Subcutaneous abdominal adipose tissue (tissue), 5 donors: Measurements from ENCODE around the gene TNS3.
A peak's percentile ranks its signal among the peaks of the same experiment; 100 is the strongest.

Experiments used
- H3K27ac ChIP-seq: one replicate; pipeline ENCODE4 v1.7.0; 2013; ENCODE audit warnings: low read depth, mild to moderate bottlenecking, inconsistent platforms, low read length, moderate library complexity
- H3K27me3 ChIP-seq, 5 donors: one replicate each; pipeline ENCODE4 v1.7.0; 2013; ENCODE audit warnings: low read length in 5 of 5, inconsistent platforms in 1 of 5; ENCODE audit not compliant: control insufficient read depth in 5 of 5, insufficient read depth in 4 of 5
- H3K36me3 ChIP-seq, 5 donors: one replicate each; pipeline ENCODE4 v1.7.0; 2013; ENCODE audit warnings: low read length in 5 of 5; ENCODE audit not compliant: control insufficient read depth in 5 of 5, insufficient read depth in 5 of 5
- H3K4me1 ChIP-seq, 5 donors: one replicate each; pipeline ENCODE4 v1.7.0; 2013; ENCODE audit warnings: low read length in 5 of 5, mild to moderate bottlenecking in 3 of 5, moderate library complexity in 1 of 5; ENCODE audit not compliant: control insufficient read depth in 5 of 5, insufficient read depth in 5 of 5
- H3K4me3 ChIP-seq, 5 donors: one replicate each; pipeline ENCODE4 v1.7.0; 2013; ENCODE audit warnings: low read length in 5 of 5, low read depth in 1 of 5
- H3K9ac ChIP-seq, 5 donors: one replicate each; pipeline ENCODE4 v1.7.0; 2013; ENCODE audit warnings: low read length in 5 of 5, mild to moderate bottlenecking in 4 of 5, moderate library complexity in 3 of 5
- H3K9me3 ChIP-seq, 5 donors: one replicate each; pipeline ENCODE4 v1.7.0; 2013; ENCODE audit warnings: low read length in 5 of 5; ENCODE audit not compliant: control insufficient read depth in 5 of 5
- donor health status: healthy.
- donor health status: healthy.
- donor health status: healthy.
- donor health status: healthy.
- donor health status: healthy.

TNS3 gene

DNA sequence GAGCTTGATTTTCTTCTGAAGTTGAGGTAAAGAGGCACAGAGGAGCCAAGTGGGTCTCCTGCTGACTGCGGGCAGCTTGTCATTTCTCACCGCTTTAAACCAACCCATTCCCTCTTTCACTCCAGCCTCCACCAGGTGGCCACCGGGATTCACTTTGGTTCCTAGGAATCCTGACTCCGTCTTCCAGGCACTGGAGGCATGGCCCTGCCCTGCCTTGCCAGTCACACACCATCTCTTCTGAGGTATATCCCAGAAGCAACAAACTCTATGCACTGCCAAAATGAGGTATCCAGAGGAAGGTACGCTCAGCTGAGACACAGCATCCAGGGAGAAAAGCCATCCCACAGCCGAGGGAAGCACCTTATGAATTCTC, 280.8 kb downstream of the TNS3 start:
- Histone ChIP-seq H3K9ac (no peak overlapping the region), H3K27me3 (no peaks in the 10 kb centered on the region), H3K36me3 (peaks cover 11 to 88% (median 66%) of the 10 kb centered on the region in 5 donors)

DNA sequence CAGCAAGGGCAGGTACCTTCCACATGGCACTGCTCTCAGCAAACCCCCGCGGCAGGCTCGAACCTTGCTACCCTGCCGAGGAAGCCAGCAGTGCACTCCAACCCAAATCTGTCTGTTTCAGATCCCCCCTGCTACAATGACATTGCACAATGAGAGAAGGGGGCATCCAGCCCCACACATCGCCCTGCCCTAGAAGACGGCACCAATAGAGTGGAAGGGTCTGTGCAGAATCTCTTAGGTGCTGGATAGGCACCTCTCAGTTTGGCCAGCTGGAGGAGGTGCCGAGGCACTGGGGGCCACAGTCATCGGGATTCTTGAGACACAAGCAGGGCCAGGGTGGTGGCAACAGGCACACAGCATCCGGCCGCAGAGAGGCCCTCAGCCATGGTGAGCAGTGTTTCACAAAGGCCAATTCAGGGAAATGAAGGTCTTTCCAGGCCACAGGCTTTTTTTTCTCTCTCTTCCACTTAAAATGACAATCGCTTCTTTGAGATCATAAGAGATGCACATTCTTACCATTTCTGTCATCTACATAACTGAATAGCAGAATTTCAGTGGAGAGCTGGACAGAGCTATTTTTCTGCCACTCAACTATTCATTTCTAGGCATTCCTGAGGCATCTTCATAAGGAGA, 281.3 kb downstream of the TNS3 start:
- Histone ChIP-seq H3K9me3 (no peaks in the 10 kb centered on the region), H3K9ac (no peak overlapping the region), H3K27ac (no peak overlapping the region), H3K36me3 (peaks cover 14 to 93% (median 70%) of the 10 kb centered on the region in 5 donors), H3K4me1 (peaks cover 0 to 8% (median 7%) of the 10 kb centered on the region in 5 donors), H3K27me3 (no peaks in the 10 kb centered on the region), H3K4me3 (no peak overlapping the region)

More for the DNA sequence above, 280.8 kb downstream of the TNS3 start:
- H3K27ac ChIP-seq = no peak overlapping the region
- peaks cover 0 to 8% (median 7%) of the 10 kb centered on the region in 5 donors for H3K4me1 ChIP-seq
- H3K4me3 ChIP-seq = no peak overlapping the region
- no peaks in the 10 kb centered on the region for H3K9me3 ChIP-seq

DNA sequence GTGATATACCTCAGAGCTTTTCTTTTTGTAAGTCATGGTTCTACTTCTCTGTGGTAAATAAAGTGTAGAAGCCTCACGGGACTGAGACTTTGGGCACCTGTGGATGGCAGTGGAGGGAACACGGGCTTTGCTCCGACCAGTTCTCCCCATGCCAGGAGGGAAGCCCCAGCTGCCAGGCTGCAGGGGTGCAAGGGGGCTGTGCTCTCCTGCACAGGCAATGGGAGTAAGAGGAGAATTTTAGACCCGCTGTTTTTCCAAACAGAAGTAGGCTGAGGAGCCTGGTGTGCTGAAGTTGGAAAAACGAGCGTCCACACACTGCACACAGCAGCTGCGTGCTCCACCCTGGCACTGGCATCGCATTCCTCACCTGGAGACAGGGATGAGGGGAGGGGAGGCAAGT, 282.4 kb downstream of the TNS3 start:
- H3K4me1 ChIP-seq = peaks cover 0 to 16% (median 13%) of the 10 kb centered on the region in 5 donors
- no peak overlapping the region for H3K27ac ChIP-seq
- peaks cover 14 to 91% (median 66%) of the 10 kb centered on the region in 5 donors for H3K36me3 ChIP-seq

DNA sequence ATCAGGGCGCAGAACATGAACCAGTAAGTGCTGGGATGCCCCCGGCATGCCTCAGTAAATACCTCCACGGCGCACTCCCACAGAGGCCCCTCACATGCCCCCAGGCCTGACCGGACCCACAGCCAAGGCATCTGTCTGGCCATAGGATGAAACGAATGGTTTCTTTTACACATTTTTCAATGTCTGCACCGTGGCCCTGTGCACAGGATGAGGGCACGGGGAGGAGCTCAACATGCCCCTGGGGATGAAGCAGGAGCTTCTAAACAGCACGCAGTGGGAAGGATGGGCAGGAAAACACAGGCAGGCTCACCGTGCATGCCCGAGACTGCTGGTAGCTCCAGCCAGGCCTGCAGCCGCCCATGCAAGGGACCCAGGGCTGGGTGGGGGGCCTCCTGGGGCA, 283.3 kb downstream of the TNS3 start:
- Histone ChIP-seq H3K36me3 (peaks cover 11 to 90% (median 62%) of the 10 kb centered on the region in 5 donors), H3K9me3 (no peaks in the 10 kb centered on the region), H3K4me1 (peaks cover 0 to 25% (median 22%) of the 10 kb centered on the region in 5 donors), H3K9ac (no peak overlapping the region), H3K27ac (no peak overlapping the region), H3K4me3 (no peak overlapping the region), H3K27me3 (no peaks in the 10 kb centered on the region)

More for the DNA sequence above, 282.4 kb downstream of the TNS3 start:
- no peaks in the 10 kb centered on the region for H3K27me3 ChIP-seq
- H3K9ac ChIP-seq = no peak overlapping the region
- no peaks in the 10 kb centered on the region for H3K9me3 ChIP-seq
- no peak overlapping the region for H3K4me3 ChIP-seq

DNA sequence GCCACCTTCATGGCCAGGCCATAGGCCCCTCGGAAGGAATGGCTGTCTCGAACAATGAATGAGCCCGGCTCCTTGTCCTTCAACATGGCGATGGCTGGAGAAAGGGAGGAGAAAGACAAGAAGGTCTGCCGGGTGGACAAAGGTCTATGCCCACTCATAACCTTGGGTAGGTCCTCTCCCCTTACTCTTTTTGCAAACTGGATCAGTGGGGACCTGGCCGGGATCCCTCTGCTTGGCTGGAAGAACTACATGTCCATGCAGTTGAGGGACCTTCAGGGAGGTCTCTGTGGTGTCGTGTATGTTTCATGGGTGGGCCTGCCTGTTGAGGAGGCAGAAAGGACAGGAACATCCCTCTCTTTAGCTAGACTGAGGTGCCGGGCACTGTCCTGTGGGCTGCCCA, 284.8 kb downstream of the TNS3 start:
- no peak overlapping the region for H3K4me3 ChIP-seq
- no peaks in the 10 kb centered on the region for H3K9me3 ChIP-seq
- H3K27me3 ChIP-seq = no peaks in the 10 kb centered on the region
- H3K27ac ChIP-seq = no peak overlapping the region
- no peak overlapping the region for H3K9ac ChIP-seq
- H3K36me3 ChIP-seq = peaks cover 15 to 90% (median 62%) of the 10 kb centered on the region in 5 donors
- H3K4me1 ChIP-seq = peaks cover 0 to 21% (median 15%) of the 10 kb centered on the region in 5 donors

DNA sequence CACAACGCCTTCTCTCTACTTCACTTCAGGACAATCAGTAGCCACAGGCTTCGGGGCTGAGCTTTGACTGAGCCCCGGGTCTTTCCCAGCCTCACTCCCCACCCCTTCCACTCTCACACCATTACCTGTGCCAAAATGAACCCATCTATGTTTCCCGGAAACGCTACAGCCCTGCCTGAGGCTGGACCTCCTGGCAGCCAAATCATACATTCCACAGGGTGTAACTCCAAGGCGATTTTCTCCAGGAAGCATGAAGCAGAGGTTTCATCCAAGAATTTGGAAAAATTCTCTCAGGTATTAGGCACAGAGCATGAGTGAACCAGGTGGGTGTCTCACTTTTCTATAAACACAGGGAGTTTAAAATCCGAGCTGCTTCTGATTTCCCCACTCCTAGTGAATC, 286.3 kb downstream of the TNS3 start:
- no peaks in the 10 kb centered on the region for H3K9me3 ChIP-seq
- H3K27me3 ChIP-seq = no peaks in the 10 kb centered on the region
- no peak overlapping the region for H3K9ac ChIP-seq
- H3K4me1 ChIP-seq = peaks cover 0 to 24% (median 17%) of the 10 kb centered on the region in 5 donors
- no peak overlapping the region for H3K27ac ChIP-seq
- H3K36me3 ChIP-seq = peaks cover 20 to 90% (median 63%) of the 10 kb centered on the region in 5 donors
- H3K4me3 ChIP-seq = no peak overlapping the region

DNA sequence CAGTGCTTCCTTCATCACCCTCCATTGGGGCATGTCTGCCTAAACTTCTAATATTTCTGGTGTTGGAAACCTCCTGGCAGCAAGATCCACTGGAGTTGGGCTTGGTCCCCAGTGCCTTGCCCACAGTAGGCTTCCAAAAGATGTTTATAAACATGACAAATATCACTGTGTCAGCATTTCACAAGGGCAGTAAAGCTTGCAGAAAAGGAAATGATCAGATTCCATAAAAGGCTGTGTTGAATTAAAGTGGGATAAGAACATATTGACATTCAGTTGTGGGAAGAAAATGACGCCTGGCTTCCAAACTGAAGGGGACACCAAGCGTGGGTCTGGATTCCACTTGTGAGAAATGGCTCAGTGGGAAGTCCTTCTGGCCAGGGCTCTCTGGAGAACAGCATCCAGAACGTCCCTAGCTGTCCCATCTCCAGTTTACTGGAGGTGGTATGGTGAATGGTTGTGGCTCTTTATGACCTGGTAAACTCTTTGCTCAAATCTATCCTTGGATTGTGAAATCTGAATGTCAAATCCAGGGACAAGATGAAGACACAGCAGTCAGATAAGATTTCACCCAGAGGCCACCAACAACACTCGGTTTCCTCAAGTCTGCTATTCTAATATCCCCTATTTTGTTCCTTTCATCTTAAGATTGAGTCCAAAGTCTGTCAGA, 287.2 kb downstream of the TNS3 start:
- Histone ChIP-seq H3K27ac (peak overlapping the region; percentile 27), H3K9ac (no peak overlapping the region), H3K4me3 (no peak overlapping the region), H3K4me1 (peaks cover 0 to 24% (median 17%) of the 10 kb centered on the region in 5 donors), H3K27me3 (no peaks in the 10 kb centered on the region), H3K36me3 (peaks cover 27 to 89% (median 57%) of the 10 kb centered on the region in 5 donors), H3K9me3 (no peaks in the 10 kb centered on the region)

DNA sequence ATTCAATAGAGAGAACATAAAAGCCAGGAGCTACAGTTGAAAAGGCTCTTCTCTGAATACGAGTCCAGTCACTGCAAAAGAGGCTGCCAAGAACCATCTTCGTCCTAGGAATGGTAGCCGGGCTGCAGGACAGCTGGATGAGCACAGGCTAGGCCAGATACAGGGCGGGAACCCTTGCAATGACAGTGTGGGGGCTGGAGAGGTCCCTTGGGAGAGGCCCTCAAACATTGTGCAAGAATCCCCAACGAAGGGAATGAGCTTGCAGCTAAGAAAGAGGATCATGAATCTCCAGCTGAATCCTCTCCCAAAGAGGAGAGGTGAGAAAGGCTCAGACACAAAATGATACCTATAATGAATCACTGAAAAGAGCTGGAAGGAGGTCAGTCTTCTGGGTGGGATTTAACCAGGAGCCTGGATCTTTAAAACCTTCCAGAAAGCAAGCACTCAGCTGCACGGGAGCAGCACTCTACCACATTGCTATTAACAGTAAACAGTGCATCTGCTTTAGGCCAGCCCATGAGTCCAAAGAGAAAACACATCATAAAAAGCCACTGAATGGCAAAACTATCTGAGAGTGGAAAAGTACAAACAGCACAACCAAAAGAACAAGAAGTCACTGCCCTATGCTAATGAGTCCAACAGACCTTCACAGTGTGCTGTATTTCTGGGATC, 287.9 kb downstream of the TNS3 start:
- H3K9ac ChIP-seq = no peak overlapping the region
- peaks cover 0 to 24% (median 17%) of the 10 kb centered on the region in 5 donors for H3K4me1 ChIP-seq
- peaks cover 30 to 90% (median 54%) of the 10 kb centered on the region in 5 donors for H3K36me3 ChIP-seq
- H3K27me3 ChIP-seq = no peaks in the 10 kb centered on the region
- H3K9me3 ChIP-seq = no peaks in the 10 kb centered on the region
- H3K27ac ChIP-seq = peak overlapping the region; percentile 27
- H3K4me3 ChIP-seq = no peak overlapping the region

DNA sequence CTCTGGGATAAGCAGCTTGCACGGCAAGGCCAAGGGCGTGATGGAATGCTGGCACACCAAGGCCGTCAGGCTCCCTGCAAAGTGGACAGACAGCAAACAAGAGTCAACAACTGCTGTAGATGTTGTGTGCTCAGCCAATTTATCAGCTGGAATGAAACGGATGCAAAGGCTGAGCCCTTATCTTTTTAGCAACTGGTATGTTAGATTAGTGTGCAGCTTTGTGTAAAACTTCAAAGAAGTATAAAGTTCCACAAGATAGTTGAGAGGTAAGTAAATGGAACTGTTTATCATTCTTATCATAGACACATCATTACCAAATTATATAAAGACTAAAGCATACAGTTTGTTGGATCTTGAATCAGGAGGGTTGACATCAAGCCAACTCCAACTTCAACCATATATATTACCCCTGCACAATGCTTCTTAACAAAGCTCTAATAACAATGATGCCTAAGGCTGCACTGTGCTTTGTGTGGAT, 289.0 kb downstream of the TNS3 start:
- H3K27me3 ChIP-seq = no peaks in the 10 kb centered on the region
- H3K9ac ChIP-seq = no peak overlapping the region
- peaks cover 30 to 91% (median 59%) of the 10 kb centered on the region in 5 donors for H3K36me3 ChIP-seq
- no peaks in the 10 kb centered on the region for H3K9me3 ChIP-seq
- H3K4me1 ChIP-seq = peaks cover 0 to 24% (median 17%) of the 10 kb centered on the region in 5 donors
- H3K4me3 ChIP-seq = no peak overlapping the region
- no peak overlapping the region for H3K27ac ChIP-seq
